Measurements from ENCODE around the gene KCTD17. TPM values are rescaled to one million over a fixed set of nuclear protein-coding genes. Genes with fewer than 3 reads are reported as not detected.

KCTD17 gene
- polyA plus RNA-seq, 3 donors: 8.4 to 40.0 (median 9.0) TPM

DNA sequence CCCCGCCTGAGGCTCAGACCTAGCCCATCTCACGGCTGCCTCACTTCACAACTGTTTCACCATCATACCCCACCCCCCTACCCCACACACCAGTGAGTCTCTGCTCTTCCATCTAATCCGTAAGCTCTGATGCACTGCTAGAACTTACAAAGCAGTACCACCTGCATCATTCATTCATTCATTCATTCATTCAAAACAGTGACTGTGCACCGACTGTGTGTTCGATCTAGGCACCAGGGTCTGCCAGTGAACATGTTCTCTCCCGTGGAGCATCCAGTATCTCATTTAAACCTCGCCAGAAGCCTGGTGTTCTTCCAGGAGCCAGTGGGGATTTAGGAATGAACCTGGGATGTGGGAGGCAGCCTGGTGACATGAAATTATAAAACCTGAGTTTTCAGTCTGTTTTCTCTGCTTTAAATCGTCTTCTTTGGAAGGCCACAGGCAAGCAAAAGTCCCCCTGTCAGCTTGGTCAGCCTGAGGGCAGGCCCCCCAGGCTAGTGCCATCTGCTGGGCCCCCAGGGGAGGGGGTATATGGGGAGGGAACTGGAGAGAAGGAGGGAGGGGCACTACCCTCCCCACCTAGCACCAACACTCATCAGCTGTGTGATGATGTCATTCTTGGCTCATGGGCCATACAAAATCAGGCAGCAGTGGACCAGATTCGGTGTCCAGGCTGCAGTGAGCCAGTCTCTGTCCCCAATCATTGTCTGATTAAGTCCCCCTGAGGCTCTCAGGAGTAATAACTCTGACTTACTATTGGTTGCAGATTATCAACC is 39.6 kb downstream of the KCTD17 start:
- 94% methylated on average over 9 of the region's 9 CpGs for WGBS (ENCODE audit: insufficient coverage)
- no peak overlapping the region for H3K9ac ChIP-seq (ENCODE audit: insufficient read depth, low read length, poor library complexity, severe bottlenecking)
- no peaks in the 10 kb centered on the region for H3K4me1 ChIP-seq (ENCODE audit: control insufficient read depth in 1 of 2, insufficient read depth in 2 of 2, low read length in 2 of 2)
- no peaks in the 10 kb centered on the region for H4K20me1 ChIP-seq (ENCODE audit: insufficient read depth, low read length)
- no peak overlapping the region for H2AFZ ChIP-seq (ENCODE audit: insufficient read depth, low read depth, low read length, poor library complexity, severe bottlenecking)
- H3K27me3 ChIP-seq (ENCODE audit: control insufficient read depth in 2 of 2, insufficient read depth in 2 of 2, low read length in 2 of 2): no peaks in the 10 kb centered on the region
- Mint-ChIP-seq H3K27ac (no peak overlapping the region), H3K36me3 (no peaks in the 10 kb centered on the region), H3K4me3 (no peak overlapping the region), H3K27me3 (ENCODE audit: low read depth in 3 of 3) (peaks cover 7 to 22% (median 15%) of the 10 kb centered on the region in 3 donors), H3K9me3 (no peaks in the 10 kb centered on the region), H3K4me1 (no peaks in the 10 kb centered on the region)
- no peak overlapping the region for H3K27ac ChIP-seq (ENCODE audit: low read depth in 1 of 2, low read length in 2 of 2)
- no peak for DNase-seq
- intact Hi-C loops (cut with micrococcal nuclease): no loop called here
- TF ChIP-seq, protein P1, sequence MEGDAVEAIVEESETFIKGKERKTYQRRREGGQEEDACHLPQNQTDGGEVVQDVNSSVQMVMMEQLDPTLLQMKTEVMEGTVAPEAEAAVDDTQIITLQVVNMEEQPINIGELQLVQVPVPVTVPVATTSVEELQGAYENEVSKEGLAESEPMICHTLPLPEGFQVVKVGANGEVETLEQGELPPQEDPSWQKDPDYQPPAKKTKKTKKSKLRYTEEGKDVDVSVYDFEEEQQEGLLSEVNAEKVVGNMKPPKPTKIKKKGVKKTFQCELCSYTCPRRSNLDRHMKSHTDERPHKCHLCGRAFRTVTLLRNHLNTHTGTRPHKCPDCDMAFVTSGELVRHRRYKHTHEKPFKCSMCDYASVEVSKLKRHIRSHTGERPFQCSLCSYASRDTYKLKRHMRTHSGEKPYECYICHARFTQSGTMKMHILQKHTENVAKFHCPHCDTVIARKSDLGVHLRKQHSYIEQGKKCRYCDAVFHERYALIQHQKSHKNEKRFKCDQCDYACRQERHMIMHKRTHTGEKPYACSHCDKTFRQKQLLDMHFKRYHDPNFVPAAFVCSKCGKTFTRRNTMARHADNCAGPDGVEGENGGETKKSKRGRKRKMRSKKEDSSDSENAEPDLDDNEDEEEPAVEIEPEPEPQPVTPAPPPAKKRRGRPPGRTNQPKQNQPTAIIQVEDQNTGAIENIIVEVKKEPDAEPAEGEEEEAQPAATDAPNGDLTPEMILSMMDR (IDR thresholded peaks at IDR 0.05): no peak
- no peaks in the 10 kb centered on the region for H3K79me2 ChIP-seq (ENCODE audit: insufficient read depth, low read length)
- no peak overlapping the region for H3K4me2 ChIP-seq (replicated peaks; ENCODE audit: extremely low read depth, low read length, poor library complexity, severe bottlenecking)
- H3K36me3 ChIP-seq (replicated peaks in 1 of 2; ENCODE audit: control insufficient read depth in 1 of 2, insufficient read depth in 2 of 2, low read length in 2 of 2): no peaks in the 10 kb centered on the region
- H3K9me3 ChIP-seq (replicated peaks in 1 of 2; ENCODE audit: control insufficient read depth in 1 of 2, insufficient read depth in 1 of 2, low read length in 2 of 2): no peaks in the 10 kb centered on the region
- H3K4me3 ChIP-seq (replicated peaks in 1 of 3; ENCODE audit: low read depth in 2 of 3, low read length in 3 of 3): no peak overlapping the region

DNA sequence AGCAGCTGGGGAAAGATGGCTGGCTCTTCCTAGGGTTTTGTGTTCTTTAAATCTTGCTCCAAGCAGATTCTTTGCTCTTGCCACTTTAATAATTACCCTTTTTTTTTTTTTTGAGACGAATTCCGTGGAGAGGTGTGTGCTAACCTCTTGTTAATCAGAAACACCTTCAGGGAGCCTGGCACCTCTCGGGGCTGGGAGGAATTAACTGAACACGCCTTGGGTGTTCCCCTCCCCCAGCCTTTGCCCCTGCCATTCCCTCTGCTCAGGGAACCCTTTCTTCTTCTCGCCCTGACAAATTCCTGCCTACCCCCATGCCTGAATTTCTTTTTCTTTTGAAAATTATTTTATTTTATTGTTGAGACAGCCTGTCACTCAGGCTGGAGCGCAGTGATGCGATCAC is 40.5 kb downstream of the KCTD17 start:
- no peak overlapping the region for H3K9ac ChIP-seq (ENCODE audit: insufficient read depth, low read length, poor library complexity, severe bottlenecking)
- no peaks in the 10 kb centered on the region for H3K9me3 ChIP-seq (replicated peaks in 1 of 2; ENCODE audit: control insufficient read depth in 1 of 2, insufficient read depth in 1 of 2, low read length in 2 of 2)
- no CpG with 5 or more reads among the region's 7 CpGs for WGBS (ENCODE audit: insufficient coverage)
- H3K36me3 ChIP-seq (replicated peaks in 1 of 2; ENCODE audit: control insufficient read depth in 1 of 2, insufficient read depth in 2 of 2, low read length in 2 of 2): no peaks in the 10 kb centered on the region
- intact Hi-C loops (cut with micrococcal nuclease): no loop called here
- no peak for DNase-seq
- Mint-ChIP-seq H3K9me3 (no peaks in the 10 kb centered on the region), H3K27me3 (ENCODE audit: low read depth in 3 of 3) (peaks cover 8 to 26% (median 19%) of the 10 kb centered on the region in 3 donors), H3K27ac (no peak overlapping the region), H3K4me3 (no peak overlapping the region), H3K4me1 (no peaks in the 10 kb centered on the region), H3K36me3 (no peaks in the 10 kb centered on the region)
- H3K4me3 ChIP-seq (replicated peaks in 1 of 3; ENCODE audit: low read depth in 2 of 3, low read length in 3 of 3): no peak overlapping the region
- H3K4me1 ChIP-seq (ENCODE audit: control insufficient read depth in 1 of 2, insufficient read depth in 2 of 2, low read length in 2 of 2): no peaks in the 10 kb centered on the region
- H3K79me2 ChIP-seq (ENCODE audit: insufficient read depth, low read length): no peaks in the 10 kb centered on the region
- no peak overlapping the region for H3K4me2 ChIP-seq (replicated peaks; ENCODE audit: extremely low read depth, low read length, poor library complexity, severe bottlenecking)
- H2AFZ ChIP-seq (ENCODE audit: insufficient read depth, low read depth, low read length, poor library complexity, severe bottlenecking): no peak overlapping the region
- no peaks in the 10 kb centered on the region for H4K20me1 ChIP-seq (ENCODE audit: insufficient read depth, low read length)
- no peaks in the 10 kb centered on the region for H3K27me3 ChIP-seq (ENCODE audit: control insufficient read depth in 2 of 2, insufficient read depth in 2 of 2, low read length in 2 of 2)
- H3K27ac ChIP-seq (ENCODE audit: low read depth in 1 of 2, low read length in 2 of 2): no peak overlapping the region
- TF ChIP-seq, protein P1 (IDR thresholded peaks at IDR 0.05): no peak
